Measurements from ENCODE around the gene PLEKHG5. TPM values are rescaled to one million over a fixed set of nuclear protein-coding genes. Genes with fewer than 3 reads are reported as not detected.

Gene PLEKHG5
- total and polyA plus RNA-seq, 2 donors (not counting 1 experiment from before 2014, with no cell fraction given): 0.13 to 0.20 TPM

DNA sequence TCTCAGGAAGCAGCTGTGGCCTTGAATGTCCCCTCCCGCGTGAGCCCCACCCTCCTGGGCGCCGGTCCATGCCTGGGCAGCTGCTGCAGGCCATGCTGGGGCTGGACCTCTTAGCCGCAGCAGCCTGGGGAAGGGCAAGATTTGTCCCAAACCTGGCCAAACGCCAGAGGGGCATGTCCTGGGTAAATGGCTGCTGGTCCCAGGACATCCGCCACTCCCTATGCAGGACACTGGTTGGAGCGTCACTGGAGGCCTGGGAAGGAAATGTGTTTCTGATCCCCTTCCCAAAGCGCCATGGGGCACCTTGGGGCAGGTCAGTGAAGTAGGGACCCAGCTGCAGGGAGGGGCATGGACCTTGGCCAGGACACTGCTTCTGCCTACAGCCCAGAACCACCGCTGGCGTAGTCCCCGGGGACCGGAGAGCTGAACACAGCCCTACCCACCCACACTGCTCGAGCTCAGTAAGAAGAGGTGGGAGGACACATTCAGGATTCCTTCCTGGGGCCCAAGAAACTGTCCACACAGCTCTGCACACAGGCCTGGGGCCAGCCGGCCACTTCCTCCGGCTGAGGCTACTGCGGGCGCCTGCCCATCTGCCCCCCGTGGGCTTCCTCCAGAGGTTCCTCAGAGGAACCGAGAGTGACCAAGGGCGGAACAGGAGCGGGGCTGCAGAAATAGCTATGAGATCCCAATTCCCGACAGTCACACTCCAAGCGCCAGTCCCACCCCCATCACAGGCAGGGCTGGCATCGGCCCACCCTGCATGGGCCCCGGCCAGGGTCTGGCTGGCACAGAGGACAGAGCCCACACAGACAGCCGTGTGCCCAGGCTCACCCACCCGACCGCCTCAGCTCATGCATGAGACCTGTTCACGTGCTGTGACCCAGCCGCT is 10.8 kb upstream of the PLEKHG5 start:
- ATAC-seq (ENCODE audit: low read depth): no peak
- 89% methylated on average over 28 of the region's 31 CpGs for WGBS (ENCODE audit: insufficient coverage)
- H3K9me3 Mint-ChIP-seq (ENCODE audit: insufficient read depth): no peaks in the 10 kb centered on the region
- H3K4me3 Mint-ChIP-seq: no peak overlapping the region
- Histone ChIP-seq H3K9me3 (ENCODE audit: control extremely low read depth in 1 of 3, control insufficient read depth in 2 of 3, insufficient read depth in 1 of 3, low read length in 2 of 3) (no peaks in the 10 kb centered on the region), H3K4me3 (ENCODE audit: control extremely low read depth in 1 of 5, extremely low read depth in 1 of 5, insufficient read depth in 1 of 5, low read depth in 2 of 5, low read length in 4 of 5) (no peak overlapping the region), H3K4me2 (replicated peaks; ENCODE audit: low read depth, low read length, poor library complexity, severe bottlenecking) (no peak overlapping the region), H4K20me1 (ENCODE audit: control insufficient read depth, insufficient read depth, low read length, poor library complexity, severe bottlenecking) (no peaks in the 10 kb centered on the region), H3K79me2 (ENCODE audit: control insufficient read depth, insufficient read depth, low read length) (no peaks in the 10 kb centered on the region), H3K27ac (ENCODE audit: low read length in 2 of 2) (no peak overlapping the region), H3K4me1 (ENCODE audit: control insufficient read depth in 2 of 2, insufficient read depth in 2 of 2, low read length in 2 of 2) (peaks cover 4 to 7% of the 10 kb centered on the region in 2 donors), H3K27me3 (replicated peaks in 1 of 4; ENCODE audit: control extremely low read depth in 1 of 4, control insufficient read depth in 3 of 4, insufficient read depth in 4 of 4, low read length in 3 of 4) (peaks cover 0 to 31% (median 7%) of the 10 kb centered on the region in 4 experiments), H2AFZ (ENCODE audit: insufficient read depth, low read depth, low read length, poor library complexity, severe bottlenecking) (no peak overlapping the region), H3K9ac (ENCODE audit: low read length) (no peak overlapping the region), H3K36me3 (replicated peaks in 1 of 2; ENCODE audit: control extremely low read depth in 1 of 2, control insufficient read depth in 1 of 2, extremely low read depth in 1 of 2, insufficient read depth in 2 of 2, low read length in 1 of 2) (no peaks in the 10 kb centered on the region)
- no peak overlapping the region for H3K27ac Mint-ChIP-seq
- no peak for TF ChIP-seq EZH2 (IDR thresholded peaks at IDR 0.05; ENCODE audit: borderline replicate concordance, insufficient read depth, low read depth, low read length, poor library complexity, severe bottlenecking)
- TF ChIP-seq, protein P1, sequence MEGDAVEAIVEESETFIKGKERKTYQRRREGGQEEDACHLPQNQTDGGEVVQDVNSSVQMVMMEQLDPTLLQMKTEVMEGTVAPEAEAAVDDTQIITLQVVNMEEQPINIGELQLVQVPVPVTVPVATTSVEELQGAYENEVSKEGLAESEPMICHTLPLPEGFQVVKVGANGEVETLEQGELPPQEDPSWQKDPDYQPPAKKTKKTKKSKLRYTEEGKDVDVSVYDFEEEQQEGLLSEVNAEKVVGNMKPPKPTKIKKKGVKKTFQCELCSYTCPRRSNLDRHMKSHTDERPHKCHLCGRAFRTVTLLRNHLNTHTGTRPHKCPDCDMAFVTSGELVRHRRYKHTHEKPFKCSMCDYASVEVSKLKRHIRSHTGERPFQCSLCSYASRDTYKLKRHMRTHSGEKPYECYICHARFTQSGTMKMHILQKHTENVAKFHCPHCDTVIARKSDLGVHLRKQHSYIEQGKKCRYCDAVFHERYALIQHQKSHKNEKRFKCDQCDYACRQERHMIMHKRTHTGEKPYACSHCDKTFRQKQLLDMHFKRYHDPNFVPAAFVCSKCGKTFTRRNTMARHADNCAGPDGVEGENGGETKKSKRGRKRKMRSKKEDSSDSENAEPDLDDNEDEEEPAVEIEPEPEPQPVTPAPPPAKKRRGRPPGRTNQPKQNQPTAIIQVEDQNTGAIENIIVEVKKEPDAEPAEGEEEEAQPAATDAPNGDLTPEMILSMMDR (IDR thresholded peaks at IDR 0.05): no peak
- peaks cover 6% of the 10 kb centered on the region for H3K4me1 Mint-ChIP-seq
- peaks cover 39% of the 10 kb centered on the region for H3K27me3 Mint-ChIP-seq
- CTCF ChIA-PET: no interaction called here
- DNase-seq: no peak
- intact Hi-C loops (cut with micrococcal nuclease): no loop called here
- POLR2A ChIA-PET: no interaction called here

DNA sequence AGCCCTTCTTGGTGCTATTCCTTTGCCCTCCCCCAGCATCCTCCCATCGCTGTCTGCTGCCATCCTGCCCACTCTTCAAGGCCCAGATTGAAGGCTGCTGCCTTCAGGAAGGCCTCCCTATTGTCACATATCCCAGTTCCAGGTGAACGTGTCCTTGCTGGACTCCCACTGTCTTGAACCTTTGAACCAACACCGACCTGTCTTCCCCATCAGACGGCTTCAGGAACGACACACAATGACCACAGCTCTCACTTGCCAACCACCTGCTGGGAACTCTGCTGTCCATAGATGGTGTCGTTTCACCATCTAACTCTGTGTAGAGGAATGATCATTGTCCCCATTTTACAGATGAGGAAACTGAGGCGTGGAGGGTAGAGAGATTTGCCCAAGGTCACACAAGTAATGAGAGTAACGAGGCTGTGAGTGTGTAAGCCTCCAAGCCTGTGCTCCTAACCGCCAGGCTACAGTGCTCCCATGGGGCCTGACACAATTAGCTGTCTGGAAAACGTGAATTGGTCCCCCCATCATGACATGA is 9.9 kb upstream of the PLEKHG5 start:
- no peaks in the 10 kb centered on the region for H3K9me3 Mint-ChIP-seq (ENCODE audit: insufficient read depth)
- no peak overlapping the region for H3K4me3 ChIP-seq (ENCODE audit: control extremely low read depth in 1 of 5, extremely low read depth in 1 of 5, insufficient read depth in 1 of 5, low read depth in 2 of 5, low read length in 4 of 5)
- H3K27me3 Mint-ChIP-seq: peaks cover 33% of the 10 kb centered on the region
- no peak overlapping the region for H3K9ac ChIP-seq (ENCODE audit: low read length)
- H2AFZ ChIP-seq (ENCODE audit: insufficient read depth, low read depth, low read length, poor library complexity, severe bottlenecking): no peak overlapping the region
- whole genome bisulfite sequencing (ENCODE audit: insufficient coverage): 81% methylated on average over 8 of the region's 10 CpGs
- intact Hi-C loops (cut with micrococcal nuclease): no loop called here
- no peak for TF ChIP-seq EZH2 (IDR thresholded peaks at IDR 0.05; ENCODE audit: borderline replicate concordance, insufficient read depth, low read depth, low read length, poor library complexity, severe bottlenecking)
- TF ChIP-seq, protein P1 (IDR thresholded peaks at IDR 0.05): no peak
- H3K27ac Mint-ChIP-seq: no peak overlapping the region
- no peak overlapping the region for H3K4me2 ChIP-seq (replicated peaks; ENCODE audit: low read depth, low read length, poor library complexity, severe bottlenecking)
- DNase-seq (no peak), ATAC-seq (ENCODE audit: low read depth) (no peak)
- H3K27me3 ChIP-seq (replicated peaks in 1 of 4; ENCODE audit: control extremely low read depth in 1 of 4, control insufficient read depth in 3 of 4, insufficient read depth in 4 of 4, low read length in 3 of 4): peaks cover 0 to 37% (median 10%) of the 10 kb centered on the region in 4 experiments
- H3K4me1 ChIP-seq (ENCODE audit: control insufficient read depth in 2 of 2, insufficient read depth in 2 of 2, low read length in 2 of 2): peaks cover 11 to 14% of the 10 kb centered on the region in 2 donors
- POLR2A ChIA-PET: no interaction called here
- no peaks in the 10 kb centered on the region for H4K20me1 ChIP-seq (ENCODE audit: control insufficient read depth, insufficient read depth, low read length, poor library complexity, severe bottlenecking)
- H3K27ac ChIP-seq (ENCODE audit: low read length in 2 of 2): no peak overlapping the region
- no peaks in the 10 kb centered on the region for H3K9me3 ChIP-seq (ENCODE audit: control extremely low read depth in 1 of 3, control insufficient read depth in 2 of 3, insufficient read depth in 1 of 3, low read length in 2 of 3)
- H3K4me3 Mint-ChIP-seq: no peak overlapping the region
- no peaks in the 10 kb centered on the region for H3K36me3 ChIP-seq (replicated peaks in 1 of 2; ENCODE audit: control extremely low read depth in 1 of 2, control insufficient read depth in 1 of 2, extremely low read depth in 1 of 2, insufficient read depth in 2 of 2, low read length in 1 of 2)
- no peaks in the 10 kb centered on the region for H3K79me2 ChIP-seq (ENCODE audit: control insufficient read depth, insufficient read depth, low read length)
- CTCF ChIA-PET: no interaction called here
- H3K4me1 Mint-ChIP-seq: peaks cover 10% of the 10 kb centered on the region

Data from B cell (primary cell).